ENCODE results near the gene RPS6KB1.

DNA sequence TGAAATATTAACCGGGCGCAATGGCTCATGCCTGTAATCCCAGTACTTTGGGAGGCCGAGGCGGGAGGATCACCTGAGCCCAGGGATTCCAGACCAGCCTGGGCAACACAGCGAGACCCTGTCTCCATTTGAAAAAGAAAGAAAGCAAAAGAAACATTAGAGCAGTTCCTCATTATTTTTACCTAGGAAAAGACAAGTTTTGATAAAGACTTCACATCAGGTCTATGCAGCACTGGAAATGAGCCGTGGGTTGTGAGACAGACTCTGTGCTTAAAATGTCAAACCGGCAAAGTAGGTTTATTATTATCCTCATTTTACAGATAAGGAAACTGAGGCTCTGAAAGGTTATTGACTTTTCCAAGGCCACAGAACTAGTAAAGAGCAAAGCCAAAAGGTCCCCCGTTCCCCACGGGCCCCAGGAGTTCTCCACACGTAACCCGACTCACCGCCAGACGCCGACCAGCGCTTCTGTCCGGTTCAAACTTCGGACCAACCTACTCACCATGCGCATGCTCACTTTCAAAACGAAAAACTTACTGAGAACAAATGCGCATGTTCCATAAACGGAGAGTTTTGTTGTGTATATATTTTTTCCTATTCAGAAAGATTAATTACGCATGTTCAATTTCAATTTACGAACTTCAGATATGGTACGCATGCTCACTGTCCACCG is 534 bp upstream of the RPS6KB1 start:
- TF ChIP-seq EP300 (conservative IDR thresholded peaks at IDR 0.05; ENCODE audit: poor library complexity, severe bottlenecking) (no peak), TAF1 (IDR thresholded peaks at IDR 0.05; ENCODE audit: low read depth) (no peak), POLR2AphosphoS5 (IDR thresholded peaks at IDR 0.05) (no peak)
- TF ChIP-seq, protein P1, sequence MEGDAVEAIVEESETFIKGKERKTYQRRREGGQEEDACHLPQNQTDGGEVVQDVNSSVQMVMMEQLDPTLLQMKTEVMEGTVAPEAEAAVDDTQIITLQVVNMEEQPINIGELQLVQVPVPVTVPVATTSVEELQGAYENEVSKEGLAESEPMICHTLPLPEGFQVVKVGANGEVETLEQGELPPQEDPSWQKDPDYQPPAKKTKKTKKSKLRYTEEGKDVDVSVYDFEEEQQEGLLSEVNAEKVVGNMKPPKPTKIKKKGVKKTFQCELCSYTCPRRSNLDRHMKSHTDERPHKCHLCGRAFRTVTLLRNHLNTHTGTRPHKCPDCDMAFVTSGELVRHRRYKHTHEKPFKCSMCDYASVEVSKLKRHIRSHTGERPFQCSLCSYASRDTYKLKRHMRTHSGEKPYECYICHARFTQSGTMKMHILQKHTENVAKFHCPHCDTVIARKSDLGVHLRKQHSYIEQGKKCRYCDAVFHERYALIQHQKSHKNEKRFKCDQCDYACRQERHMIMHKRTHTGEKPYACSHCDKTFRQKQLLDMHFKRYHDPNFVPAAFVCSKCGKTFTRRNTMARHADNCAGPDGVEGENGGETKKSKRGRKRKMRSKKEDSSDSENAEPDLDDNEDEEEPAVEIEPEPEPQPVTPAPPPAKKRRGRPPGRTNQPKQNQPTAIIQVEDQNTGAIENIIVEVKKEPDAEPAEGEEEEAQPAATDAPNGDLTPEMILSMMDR (IDR thresholded peaks at IDR 0.05; ENCODE audit: poor library complexity, severe bottlenecking), result no peak

All from neural cell (in vitro differentiated cells).